ENCODE data around the gene MAB21L4. TPM values are rescaled to one million over a fixed set of nuclear protein-coding genes. Genes with fewer than 3 reads are reported as not detected.

The MAB21L4 gene
- total and polyA plus RNA-seq, 2 experiments from 2014 or later, result not detected

- TF ChIP-seq POLR2AphosphoS5 (IDR thresholded peaks at IDR 0.05; ENCODE audit: low read depth) (no peak), NANOG (IDR thresholded peaks at IDR 0.05; ENCODE audit: borderline replicate concordance) (no peak), ZNF114 (CRISPR knock-in tag; IDR thresholded peaks at IDR 0.05) (no peak), JUNB (IDR thresholded peaks at IDR 0.05; ENCODE audit: unreplicated experiment) (no peak), ZNF331 (CRISPR knock-in tag; IDR thresholded peaks at IDR 0.05; ENCODE audit: low read depth) (no peak), STAT1 (IDR thresholded peaks at IDR 0.05; ENCODE audit: unreplicated experiment) (no peak), CREB1 (CRISPR knock-in tag; IDR thresholded peaks at IDR 0.05; ENCODE audit: low read depth) (no peak), CTCF (conservative IDR thresholded peaks at IDR 0.05; ENCODE audit: low read depth in 2 of 2) (no peak), EZH2phosphoT487 (IDR thresholded peaks at IDR 0.05; ENCODE audit: unreplicated experiment) (no peak), REST (IDR thresholded peaks at IDR 0.05; ENCODE audit: unreplicated experiment) (no peak), ZNF462 (CRISPR knock-in tag; IDR thresholded peaks at IDR 0.05) (no peak), ETS1 (IDR thresholded peaks at IDR 0.05) (no peak), EZH2 (IDR thresholded peaks at IDR 0.05; ENCODE audit: low read depth, unreplicated experiment) (no peak)
- Mint-ChIP-seq H3K9me3 (no peaks in the 10 kb centered on the region), H3K36me3 (ENCODE audit: low read depth) (no peaks in the 10 kb centered on the region), H3K4me3 (no peak overlapping the region), H3K4me1 (0 out of 3 replicates have a peak, but pooled peaks cover 2% of the 10 kb centered on the region), H3K27me3 (ENCODE audit: insufficient read depth, low read depth, poor library complexity) (peaks cover 2% of the 10 kb centered on the region), H3K27ac (no peak overlapping the region)
- Histone ChIP-seq H3K4me2 (no peak overlapping the region), H3K79me2 (replicated peaks; ENCODE audit: insufficient read depth) (no peaks in the 10 kb centered on the region), H4K20me1 (replicated peaks; ENCODE audit: insufficient read depth) (no peaks in the 10 kb centered on the region), H2AFZ (no peak overlapping the region), H3F3A (replicated peaks; ENCODE audit: low read depth) (0 out of 2 replicates have a peak, but pooled peaks cover 3% of the 10 kb centered on the region), H3K9me2 (ENCODE audit: insufficient read depth) (no peaks in the 10 kb centered on the region), H3K36me3 (ENCODE audit: insufficient read depth) (no peaks in the 10 kb centered on the region), H3K4me3 (no peak overlapping the region), H3K4me1 (ENCODE audit: insufficient read depth) (no peaks in the 10 kb centered on the region; the same call in 1 of the 2 replicates), H3K27ac (ENCODE audit: low read depth) (no peak overlapping the region), H3K27me3 (ENCODE audit: insufficient read depth) (peaks cover 6% of the 10 kb centered on the region; the same call in 1 of the 2 replicates)
- ATAC-seq, result no peak
- no peak for DNase-seq (ENCODE audit: low spot score)
Measured at GRCh38 chr2:240917684-240918257, 21.8 kb upstream of the MAB21L4 start.

Data from GM23338 (cell line).